ENCODE data around the gene PNRC2. TPM values are rescaled to one million over a fixed set of nuclear protein-coding genes. Genes with fewer than 3 reads are reported as not detected.

PNRC2 gene
- total and polyA plus RNA-seq, 2 of the 13 experiments (the other 11 are each of a cell fraction or from before 2014, with no cell fraction given), result 74.9 to 97.5 TPM

DNA sequence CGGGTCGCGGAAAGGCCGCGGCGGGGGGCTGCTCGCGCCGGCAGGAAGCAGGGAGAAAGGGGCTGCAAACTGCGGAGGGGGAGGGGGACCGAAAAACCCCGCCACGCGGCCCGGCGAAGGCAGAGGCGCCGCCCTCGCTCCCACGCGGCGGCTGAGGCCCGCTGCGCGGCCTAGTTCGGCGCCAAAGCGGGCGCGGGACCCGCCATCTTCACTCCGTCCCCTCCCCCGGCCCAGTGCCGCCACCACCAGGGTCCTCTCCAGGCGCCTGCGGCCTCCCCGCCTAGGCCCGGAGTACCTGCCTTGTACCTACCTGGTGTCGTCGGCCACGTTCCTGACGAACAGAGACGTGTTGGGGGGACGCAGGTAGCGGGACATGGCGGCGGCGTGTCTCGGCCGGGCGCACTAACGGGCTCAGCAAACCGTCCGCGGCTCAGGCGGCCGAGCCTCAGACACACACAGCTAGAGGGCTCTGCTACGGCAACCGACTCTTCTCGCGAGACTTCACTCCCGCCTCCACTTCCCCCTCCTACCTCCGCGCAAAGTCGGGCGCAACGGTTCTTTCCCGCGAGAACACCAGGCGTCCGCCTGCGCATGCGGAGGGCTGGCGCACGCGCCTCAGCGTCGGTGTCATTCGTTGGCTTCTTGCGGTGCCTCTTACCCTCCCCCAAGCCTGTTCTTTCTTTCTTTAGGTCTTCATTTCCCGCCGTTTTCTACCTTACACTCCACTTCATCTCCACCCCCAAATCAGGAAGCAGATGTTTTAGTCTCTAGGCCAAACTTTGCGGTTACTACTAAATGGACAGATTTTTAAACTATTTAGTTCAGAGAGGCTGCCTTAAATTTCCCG, 20.5 kb downstream of the PNRC2 start, which contains the start of gene SRSF10 (continued):
- TF ChIP-seq, protein P1, sequence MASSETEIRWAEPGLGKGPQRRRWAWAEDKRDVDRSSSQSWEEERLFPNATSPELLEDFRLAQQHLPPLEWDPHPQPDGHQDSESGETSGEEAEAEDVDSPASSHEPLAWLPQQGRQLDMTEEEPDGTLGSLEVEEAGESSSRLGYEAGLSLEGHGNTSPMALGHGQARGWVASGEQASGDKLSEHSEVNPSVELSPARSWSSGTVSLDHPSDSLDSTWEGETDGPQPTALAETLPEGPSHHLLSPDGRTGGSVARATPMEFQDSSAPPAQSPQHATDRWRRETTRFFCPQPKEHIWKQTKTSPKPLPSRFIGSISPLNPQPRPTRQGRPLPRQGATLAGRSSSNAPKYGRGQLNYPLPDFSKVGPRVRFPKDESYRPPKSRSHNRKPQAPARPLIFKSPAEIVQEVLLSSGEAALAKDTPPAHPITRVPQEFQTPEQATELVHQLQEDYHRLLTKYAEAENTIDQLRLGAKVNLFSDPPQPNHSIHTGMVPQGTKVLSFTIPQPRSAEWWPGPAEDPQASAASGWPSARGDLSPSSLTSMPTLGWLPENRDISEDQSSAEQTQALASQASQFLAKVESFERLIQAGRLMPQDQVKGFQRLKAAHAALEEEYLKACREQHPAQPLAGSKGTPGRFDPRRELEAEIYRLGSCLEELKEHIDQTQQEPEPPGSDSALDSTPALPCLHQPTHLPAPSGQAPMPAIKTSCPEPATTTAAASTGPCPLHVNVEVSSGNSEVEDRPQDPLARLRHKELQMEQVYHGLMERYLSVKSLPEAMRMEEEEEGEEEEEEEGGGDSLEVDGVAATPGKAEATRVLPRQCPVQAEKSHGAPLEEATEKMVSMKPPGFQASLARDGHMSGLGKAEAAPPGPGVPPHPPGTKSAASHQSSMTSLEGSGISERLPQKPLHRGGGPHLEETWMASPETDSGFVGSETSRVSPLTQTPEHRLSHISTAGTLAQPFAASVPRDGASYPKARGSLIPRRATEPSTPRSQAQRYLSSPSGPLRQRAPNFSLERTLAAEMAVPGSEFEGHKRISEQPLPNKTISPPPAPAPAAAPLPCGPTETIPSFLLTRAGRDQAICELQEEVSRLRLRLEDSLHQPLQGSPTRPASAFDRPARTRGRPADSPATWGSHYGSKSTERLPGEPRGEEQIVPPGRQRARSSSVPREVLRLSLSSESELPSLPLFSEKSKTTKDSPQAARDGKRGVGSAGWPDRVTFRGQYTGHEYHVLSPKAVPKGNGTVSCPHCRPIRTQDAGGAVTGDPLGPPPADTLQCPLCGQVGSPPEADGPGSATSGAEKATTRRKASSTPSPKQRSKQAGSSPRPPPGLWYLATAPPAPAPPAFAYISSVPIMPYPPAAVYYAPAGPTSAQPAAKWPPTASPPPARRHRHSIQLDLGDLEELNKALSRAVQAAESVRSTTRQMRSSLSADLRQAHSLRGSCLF (CRISPR knock-in tag; IDR thresholded peaks at IDR 0.05; ENCODE audit: borderline replicate concordance), result no peak
- TF ChIP-seq FOXP4 (CRISPR knock-in tag; IDR thresholded peaks at IDR 0.05) (peak; percentile 51), CREB1 (IDR thresholded peaks at IDR 0.05) (peak; percentile 62), CREB1 (CRISPR knock-in tag; IDR thresholded peaks at IDR 0.05) (peak; percentile 80; the same call in 1 of the 2 replicates), ZBTB3 (CRISPR knock-in tag; IDR thresholded peaks at IDR 0.05; ENCODE audit: borderline replicate concordance, low read depth) (peak; percentile 88; the same call in 1 of the 2 replicates), MAX (IDR thresholded peaks at IDR 0.05) (peak; percentile 89), ZNF772 (CRISPR knock-in tag; IDR thresholded peaks at IDR 0.05) (peak; percentile 94; the same call in 1 of the 2 replicates), KLF9 (CRISPR knock-in tag; IDR thresholded peaks at IDR 0.05; ENCODE audit: low read depth) (no peak; the same call in 1 of the 2 replicates), ZNF557 (CRISPR knock-in tag; IDR thresholded peaks at IDR 0.05) (peak; percentile 65; the same call in 1 of the 2 replicates), SNAPC2 (CRISPR knock-in tag; IDR thresholded peaks at IDR 0.05) (no peak; the same call in 1 of the 2 replicates), NR3C1 (CRISPR knock-in tag; IDR thresholded peaks at IDR 0.05) (0 out of 2 replicates have a peak, but pooled peaks have one; percentile 79), ZBTB8A (CRISPR knock-in tag; IDR thresholded peaks at IDR 0.05; ENCODE audit: borderline replicate concordance, low read depth) (peak; percentile 83; the same call in 1 of the 2 replicates), ZBTB2 (CRISPR knock-in tag; IDR thresholded peaks at IDR 0.05; ENCODE audit: low read depth) (peak; percentile 17; the same call in 1 of the 2 replicates), ZNF207 (IDR thresholded peaks at IDR 0.05; ENCODE audit: borderline replicate concordance) (no peak), MAFK (conservative IDR thresholded peaks at IDR 0.05 in 1 of 2, IDR thresholded peaks at IDR 0.05 in 1 of 2; ENCODE audit: low read length in 2 of 2) (no peak), MED13 (CRISPR knock-in tag; IDR thresholded peaks at IDR 0.05) (peak; percentile 85)
- TF ChIP-seq, protein P2, sequence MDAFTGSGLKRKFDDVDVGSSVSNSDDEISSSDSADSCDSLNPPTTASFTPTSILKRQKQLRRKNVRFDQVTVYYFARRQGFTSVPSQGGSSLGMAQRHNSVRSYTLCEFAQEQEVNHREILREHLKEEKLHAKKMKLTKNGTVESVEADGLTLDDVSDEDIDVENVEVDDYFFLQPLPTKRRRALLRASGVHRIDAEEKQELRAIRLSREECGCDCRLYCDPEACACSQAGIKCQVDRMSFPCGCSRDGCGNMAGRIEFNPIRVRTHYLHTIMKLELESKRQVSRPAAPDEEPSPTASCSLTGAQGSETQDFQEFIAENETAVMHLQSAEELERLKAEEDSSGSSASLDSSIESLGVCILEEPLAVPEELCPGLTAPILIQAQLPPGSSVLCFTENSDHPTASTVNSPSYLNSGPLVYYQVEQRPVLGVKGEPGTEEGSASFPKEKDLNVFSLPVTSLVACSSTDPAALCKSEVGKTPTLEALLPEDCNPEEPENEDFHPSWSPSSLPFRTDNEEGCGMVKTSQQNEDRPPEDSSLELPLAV (CRISPR knock-in tag; conservative IDR thresholded peaks at IDR 0.05; ENCODE audit: low read depth), result no peak
